Caco-2 (cell line): ENCODE measurements around the gene DGKA. TPM values are rescaled to one million over a fixed set of nuclear protein-coding genes. Genes with fewer than 3 reads are reported as not detected.
A peak's percentile ranks its signal among the peaks of the same experiment; 100 is the strongest.

Experiments
- BruUV-seq: library from RNA; stranded (reverse); fragments of 400-500 nt; replicated peaks from 2 replicates; lab custom pipeline; 2021; lab: Mats Ljungman, UMichigan
- CTCF ChIA-PET: fragments of 300-600 bp; sonication (Branson Sonifier 250); formaldehyde crosslinking; loops from one replicate; lab custom pipeline; 2022; ENCODE audit warnings: antibody characterized with exemption; lab: Charles Lee
- POLR2A ChIA-PET: fragments of 300-600 bp; sonication (Branson Sonifier 250); formaldehyde crosslinking; loops from one replicate; lab custom pipeline; 2022; ENCODE audit warnings: antibody characterized with exemption; lab: Charles Lee
- DNase-seq, 2 experiments: peaks; one replicate each; pipeline versions ENCODE4 v3.0.0 to v3.0.0-alpha.2; 2020 to 2022
- H3K27me3 ChIP-seq: replicated peaks from 2 replicates; pipeline ENCODE4 v1.6.0; 2011; ENCODE audit warnings: low read length; ENCODE audit not compliant: control insufficient read depth, insufficient read depth
- H3K36me3 ChIP-seq: 2 replicates; pipeline ENCODE4 v1.5.1; 2011; ENCODE audit warnings: low read length; ENCODE audit not compliant: control insufficient read depth, insufficient read depth
- H3K4me1 ChIP-seq: fragments of 250-450 bp; sonication (Bioruptor Pico); 2 replicates; pipeline ENCODE4 v1.5.1; 2020; ENCODE audit warnings: mild to moderate bottlenecking
- H3K4me3 ChIP-seq: 2 replicates; pipeline ENCODE4 v1.5.1; 2011; ENCODE audit warnings: low read depth, mild to moderate bottlenecking, control low read depth, low read length
- H3K9me3 ChIP-seq: fragments of 250-450 bp; sonication (Bioruptor Pico); 2 replicates; pipeline ENCODE4 v1.5.1; 2020; ENCODE audit warnings: mild to moderate bottlenecking, moderate library complexity
- H3K27ac Mint-ChIP-seq: one replicate; pipeline ENCODE4 v1.8.0; 2022; ENCODE audit warnings: mixed read lengths; ENCODE audit not compliant: unreplicated experiment
- H3K27me3 Mint-ChIP-seq: one replicate; pipeline ENCODE4 v1.8.0; 2022; ENCODE audit warnings: mixed read lengths; ENCODE audit not compliant: insufficient read depth, unreplicated experiment
- H3K36me3 Mint-ChIP-seq: one replicate; pipeline ENCODE4 v1.8.0; 2022; ENCODE audit warnings: mild to moderate bottlenecking, mixed read lengths; ENCODE audit not compliant: insufficient read depth, unreplicated experiment
- H3K4me1 Mint-ChIP-seq: one replicate; pipeline ENCODE4 v1.8.0; 2022; ENCODE audit warnings: low read depth, mixed read lengths; ENCODE audit not compliant: unreplicated experiment
- H3K4me3 Mint-ChIP-seq: one replicate; pipeline ENCODE4 v1.8.0; 2022; ENCODE audit warnings: mild to moderate bottlenecking, moderate library complexity, mixed read lengths; ENCODE audit not compliant: unreplicated experiment
- H3K9me3 Mint-ChIP-seq: one replicate; pipeline ENCODE4 v1.8.0; 2022; ENCODE audit warnings: mixed read lengths; ENCODE audit not compliant: unreplicated experiment
- CTCF ChIP-seq, 2 experiments: fragments of 200-600 bp in 1 of 2; IDR thresholded peaks; 1 replicate in 1 of 2; 2 replicates in 1 of 2; pipeline versions ENCODE4 v1.5.1 to v1.8.0; 2011 to 2022; ENCODE audit warnings: antibody characterized with exemption in 1 of 2, control low read depth in 1 of 2, inconsistent platforms in 1 of 2, low read depth in 1 of 2, low read length in 1 of 2, mild to moderate bottlenecking in 1 of 2, moderate library complexity in 1 of 2; ENCODE audit not compliant: insufficient read depth in 1 of 2, severe bottlenecking in 1 of 2, unreplicated experiment in 1 of 2
- intact Hi-C: fragments of 100-400 bp; cut with micrococcal nuclease; formaldehyde crosslinking; loops from one replicate; pipeline ENCODE4 v1.10.0; 2022; ENCODE audit not compliant: unreplicated experiment
- total RNA-seq: library from RNA; stranded (reverse); gene quantifications from 2 replicates; pipeline ENCODE4 v1.2.3, GENCODE V29; 2022

DGKA gene
- total RNA-seq, 1 experiment from 2014 or later, result 22.2 TPM

DNA sequence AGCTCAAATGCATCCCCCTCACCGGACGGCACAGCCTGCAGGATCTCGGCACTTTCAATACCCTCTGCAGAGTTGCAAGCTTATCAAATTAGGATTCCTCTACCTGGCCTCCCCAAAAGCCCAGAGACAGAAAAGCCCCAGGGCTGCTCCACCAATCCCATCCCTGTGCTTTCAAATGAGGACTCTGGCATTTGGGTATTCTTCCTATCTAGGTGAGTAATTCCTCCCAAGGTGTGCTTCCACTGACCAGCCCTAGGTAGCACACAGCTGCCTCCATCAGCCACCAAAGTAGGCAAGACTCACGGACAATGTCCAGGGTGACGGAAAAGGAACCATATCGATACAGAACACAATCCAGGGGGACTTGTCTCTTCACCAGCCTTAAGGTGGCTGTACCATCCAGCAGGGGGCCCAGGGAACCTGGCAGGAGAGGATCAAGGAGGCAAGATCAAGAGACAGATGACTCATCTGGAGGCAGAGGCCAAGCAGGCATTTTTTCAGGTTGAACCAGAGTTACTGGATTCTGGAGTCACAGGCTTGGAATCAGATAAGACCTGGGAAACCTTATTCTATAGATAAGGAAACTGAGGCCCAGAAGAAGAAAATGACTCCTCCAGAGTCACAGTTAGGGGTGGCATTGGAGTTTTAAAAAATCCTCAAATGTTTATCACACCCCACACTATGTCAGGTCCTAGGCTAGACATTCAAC lies 25.0 kb downstream of the DGKA start:
- POLR2A ChIA-PET, result no interaction called here

DNA sequence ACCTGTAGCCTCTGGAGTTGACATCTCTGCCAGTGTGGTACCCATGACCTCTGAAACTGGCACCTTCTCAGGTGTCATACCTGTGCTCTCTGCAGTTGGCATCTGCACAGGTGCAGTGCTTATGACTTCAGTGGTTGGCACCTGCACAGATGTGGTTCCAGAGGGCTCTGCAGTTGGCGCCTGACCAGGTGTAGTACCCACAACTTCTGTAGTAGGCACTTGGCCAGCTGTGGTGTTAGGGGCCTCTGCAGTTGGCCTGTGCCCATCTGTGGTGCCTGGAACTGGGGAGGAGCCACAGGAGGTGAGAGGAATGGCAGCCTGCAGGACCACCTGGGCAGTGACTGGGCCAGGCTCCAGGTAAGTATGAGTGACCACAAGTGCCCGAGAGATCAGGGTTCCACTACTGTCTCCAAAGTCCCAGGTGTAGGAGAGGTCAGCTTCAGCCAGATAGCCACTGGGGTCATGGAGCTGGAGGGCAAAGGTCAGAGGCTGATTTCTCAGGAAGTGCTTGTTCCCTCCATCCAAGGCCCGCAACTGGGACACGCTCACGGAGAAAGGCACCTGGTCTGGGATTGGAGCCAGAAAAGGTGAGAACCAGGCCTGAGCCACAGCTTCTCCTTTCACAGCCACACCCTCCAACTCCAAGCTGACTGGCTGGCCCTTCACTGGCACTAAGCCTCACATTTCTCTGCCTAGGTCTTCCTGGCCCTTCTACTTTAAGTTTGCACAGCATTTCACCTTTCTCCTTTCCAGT lies 26.3 kb downstream of the DGKA start:
- BruUV-seq, result no TSS peak
- ChIA-PET CTCF (interaction anchor here (1.0 kb wide), 1 partner anchor 9 kb away, joined by 3 read pairs; the partner anchor contains the start of gene PMEL), POLR2A (no interaction called here)
- Mint-ChIP-seq H3K36me3 (peaks cover 11% of the 10 kb centered on the region), H3K27ac (peak overlapping the region; percentile 93), H3K4me1 (peaks cover 36% of the 10 kb centered on the region), H3K4me3 (no peak overlapping the region), H3K27me3 (no peaks in the 10 kb centered on the region), H3K9me3 (no peaks in the 10 kb centered on the region)
- Histone ChIP-seq H3K27me3 (no peaks in the 10 kb centered on the region), H3K4me1 (peaks cover 44% of the 10 kb centered on the region), H3K36me3 (no peaks in the 10 kb centered on the region), H3K9me3 (no peaks in the 10 kb centered on the region), H3K4me3 (no peak overlapping the region)
- intact Hi-C loops, result loop anchor here (2.0 kb wide), 1 partner anchor 14 kb away; no protein-coding TSS in a partner anchor
- TF ChIP-seq CTCF (IDR thresholded peaks at IDR 0.05; ENCODE audit: insufficient read depth in 1 of 2, low read depth in 1 of 2, low read length in 1 of 2, severe bottlenecking in 1 of 2, unreplicated experiment in 1 of 2), result no peak
- no peak for DNase-seq

More for the DNA sequence above, 25.0 kb downstream of the DGKA start:
- Mint-ChIP-seq H3K9me3 (no peaks in the 10 kb centered on the region), H3K36me3 (peaks cover 11% of the 10 kb centered on the region), H3K27me3 (no peaks in the 10 kb centered on the region), H3K4me1 (peaks cover 41% of the 10 kb centered on the region), H3K27ac (peak overlapping the region; percentile 93), H3K4me3 (peak overlapping the region; percentile 60)
- no peaks in the 10 kb centered on the region for H3K27me3 ChIP-seq
- H3K9me3 ChIP-seq, result no peaks in the 10 kb centered on the region
- H3K4me3 ChIP-seq, result no peak overlapping the region
- peak; percentile 69 to 74 for TF ChIP-seq CTCF (IDR thresholded peaks at IDR 0.05; ENCODE audit: insufficient read depth in 1 of 2, low read depth in 1 of 2, low read length in 1 of 2, severe bottlenecking in 1 of 2, unreplicated experiment in 1 of 2)
- H3K36me3 ChIP-seq, result no peaks in the 10 kb centered on the region
- CTCF ChIA-PET, result interaction anchor here (0.9 to 1.8 kb wide), 4 partner anchors 16 to 29 kb away, joined by 3 to 11 read pairs (median 6); partner anchors contain the start of gene PYM1
- intact Hi-C loops, result loop anchor here (1.0 to 2.0 kb wide), 4 partner anchors 10 to 85 kb away; partner anchors contain the start of genes CDK2, PMEL and RPS26
- DNase-seq, result peak; percentile 90 to 91
- H3K4me1 ChIP-seq, result peaks cover 44% of the 10 kb centered on the region
- BruUV-seq, result no TSS peak

DNA sequence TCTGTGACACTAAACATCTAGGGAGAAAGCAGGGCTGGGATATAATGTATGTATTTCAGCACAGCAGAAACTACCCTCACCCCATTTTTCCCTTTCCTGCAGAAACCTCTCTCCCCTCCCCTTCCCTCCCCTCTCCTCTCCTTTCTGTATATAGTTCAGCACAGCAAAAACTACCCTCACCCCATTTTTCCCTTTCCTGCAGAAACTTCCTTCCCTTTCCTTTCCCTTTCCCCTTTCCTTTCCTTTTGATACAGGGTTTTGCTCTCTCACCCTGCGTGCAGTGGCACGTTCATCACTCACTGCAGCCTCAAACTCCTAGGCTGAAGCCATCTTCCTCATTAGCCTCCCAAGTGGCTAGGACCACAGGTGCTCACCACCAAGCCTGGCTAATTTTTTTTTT lies 32.8 kb downstream of the DGKA start:
- no peak overlapping the region for H3K4me3 ChIP-seq
- peaks cover 18% of the 10 kb centered on the region for H3K4me1 Mint-ChIP-seq
- intact Hi-C loops, result no loop called here
- no peak overlapping the region for H3K4me3 Mint-ChIP-seq
- H3K36me3 ChIP-seq, result no peaks in the 10 kb centered on the region
- CTCF ChIA-PET, result no interaction called here
- H3K4me1 ChIP-seq, result peaks cover 20% of the 10 kb centered on the region
- H3K9me3 Mint-ChIP-seq, result no peaks in the 10 kb centered on the region
- no TSS peak for BruUV-seq
- POLR2A ChIA-PET, result no interaction called here
- no peaks in the 10 kb centered on the region for H3K27me3 Mint-ChIP-seq
- H3K27me3 ChIP-seq, result no peaks in the 10 kb centered on the region
- peaks cover 26% of the 10 kb centered on the region for H3K36me3 Mint-ChIP-seq
- DNase-seq, result no peak
- TF ChIP-seq CTCF (IDR thresholded peaks at IDR 0.05; ENCODE audit: insufficient read depth in 1 of 2, low read depth in 1 of 2, low read length in 1 of 2, severe bottlenecking in 1 of 2, unreplicated experiment in 1 of 2), result no peak
- H3K9me3 ChIP-seq, result no peaks in the 10 kb centered on the region
- peak overlapping the region; percentile 32 for H3K27ac Mint-ChIP-seq
